Panc1 (cell line): ENCODE results near the gene CFAP20DC. TPM values are rescaled to one million over a fixed set of nuclear protein-coding genes. Genes with fewer than 3 reads are reported as not detected.

ENCODE experiments used
- ATAC-seq: fragments of 200-7000 bp; cut with Tn5 transposase; 2 replicates; pipeline ENCODE4 v1.9.1; 2020; ENCODE audit warnings: mild to moderate bottlenecking, moderate library complexity
- BruUV-seq: library from RNA; stranded (reverse); fragments of 400-500 nt; replicated peaks from 2 replicates; lab custom pipeline; 2021; lab: Mats Ljungman, UMichigan
- CTCF ChIA-PET: fragments of 300-600 bp; sonication (Branson Sonifier 250); formaldehyde crosslinking; loops from one replicate; lab custom pipeline; 2022; ENCODE audit warnings: antibody characterized with exemption; lab: Charles Lee
- POLR2A ChIA-PET: fragments of 300-600 bp; sonication (Branson Sonifier 250); formaldehyde crosslinking; loops from one replicate; lab custom pipeline; 2022; ENCODE audit warnings: antibody characterized with exemption; lab: Charles Lee
- DNase-seq: peaks from one replicate; pipeline ENCODE4 v3.0.0-alpha.2; 2010; ENCODE audit warnings: low read depth, low spot score
- H3K27ac ChIP-seq: 2 replicates; pipeline ENCODE4 v1.5.1; 2011; ENCODE audit warnings: mild to moderate bottlenecking, low read length, inconsistent platforms
- H3K27me3 ChIP-seq: fragments of 200-500 bp; sonication (Bioruptor generic); 2 replicates; pipeline ENCODE4 v1.6.0; 2014; ENCODE audit warnings: low read length, inconsistent platforms; ENCODE audit not compliant: control insufficient read depth, insufficient read depth
- H3K36me3 ChIP-seq: fragments of 200-500 bp; sonication (Bioruptor generic); 2 replicates; pipeline ENCODE4 v1.5.1; 2014; ENCODE audit warnings: inconsistent platforms, mild to moderate bottlenecking, low read length, moderate library complexity; ENCODE audit not compliant: control insufficient read depth, insufficient read depth
- H3K4me1 ChIP-seq: 2 replicates; pipeline ENCODE4 v1.5.1; 2011; ENCODE audit warnings: inconsistent platforms, mild to moderate bottlenecking, low read length, moderate library complexity; ENCODE audit not compliant: control insufficient read depth, insufficient read depth
- H3K4me3 ChIP-seq, 2 experiments: 2 replicates each; pipeline ENCODE4 v1.5.1; 2011 to 2012; ENCODE audit warnings: low read depth in 2 of 2, low read length in 2 of 2, mild to moderate bottlenecking in 2 of 2, inconsistent platforms in 1 of 2, moderate library complexity in 1 of 2
- H3K9me3 ChIP-seq: fragments of 200-500 bp; sonication (Bioruptor generic); 2 replicates; pipeline ENCODE4 v1.5.1; 2014; ENCODE audit warnings: low read depth, mild to moderate bottlenecking, inconsistent platforms, low read length, moderate library complexity; ENCODE audit not compliant: control insufficient read depth, insufficient read depth
- CTCF ChIP-seq: fragments of 450-650 bp; IDR thresholded peaks from 2 replicates; pipeline ENCODE4 v1.5.1; 2017; ENCODE audit warnings: mild to moderate bottlenecking
- POLR2AphosphoS5 ChIP-seq: IDR thresholded peaks from 2 replicates; pipeline ENCODE4 v1.6.1; 2012; ENCODE audit warnings: mild to moderate bottlenecking, low read depth, low read length, moderate library complexity
- SIN3A ChIP-seq: IDR thresholded peaks from 2 replicates; pipeline ENCODE4 v1.6.1; 2012; ENCODE audit warnings: low read depth, mild to moderate bottlenecking, low read length, moderate library complexity, borderline replicate concordance; ENCODE audit not compliant: insufficient read depth
- TCF7L2 ChIP-seq: IDR thresholded peaks from 2 replicates; pipeline ENCODE4 v1.6.1; 2011; ENCODE audit warnings: mild to moderate bottlenecking, low read depth, low read length, inconsistent platforms
- in situ Hi-C: cut with HindIII; loops from 2 replicates; pipeline ENCODE4 v1.10.0; 2016; ENCODE audit warnings: low sequenced_read_pairs, low pct_unique_long_range_greater_than_20kb
- intact Hi-C: fragments of 100-400 bp; cut with micrococcal nuclease; formaldehyde crosslinking; loops from one replicate; pipeline ENCODE4 v1.10.0; 2022; ENCODE audit not compliant: unreplicated experiment
- total RNA-seq: library from RNA; stranded (reverse); gene quantifications from one replicate; pipeline ENCODE4 v1.2.1, GENCODE V29; 2021; ENCODE audit not compliant: unreplicated experiment
- TF ChIP-seq, protein P1 (sequence below), 2 experiments: IDR thresholded peaks; 2 replicates each; pipeline ENCODE4 v1.6.1; 2011 to 2012; ENCODE audit warnings: low read depth in 2 of 2, control low read depth in 1 of 2, low read length in 1 of 2, mild to moderate bottlenecking in 1 of 2, moderate library complexity in 1 of 2; ENCODE audit not compliant: insufficient read depth in 1 of 2

The CFAP20DC gene
- total RNA-seq, 1 experiment from 2014 or later: 4.0 TPM

GRCh38 chr3:58986654-58987053 is 63.2 kb downstream of the CFAP20DC start:
- CTCF ChIA-PET: no interaction called here
- POLR2A ChIA-PET: no interaction called here
- intact Hi-C loops: no loop called here
- no peak overlapping the region for H3K27ac ChIP-seq
- H3K4me3 ChIP-seq: no peak overlapping the region
- DNase-seq (no peak), ATAC-seq (no peak)
- BruUV-seq: no TSS peak
- no peaks in the 10 kb centered on the region for H3K36me3 ChIP-seq
- TF ChIP-seq POLR2AphosphoS5: no peak
- TF ChIP-seq CTCF: no peak
- TF ChIP-seq, protein P1, sequence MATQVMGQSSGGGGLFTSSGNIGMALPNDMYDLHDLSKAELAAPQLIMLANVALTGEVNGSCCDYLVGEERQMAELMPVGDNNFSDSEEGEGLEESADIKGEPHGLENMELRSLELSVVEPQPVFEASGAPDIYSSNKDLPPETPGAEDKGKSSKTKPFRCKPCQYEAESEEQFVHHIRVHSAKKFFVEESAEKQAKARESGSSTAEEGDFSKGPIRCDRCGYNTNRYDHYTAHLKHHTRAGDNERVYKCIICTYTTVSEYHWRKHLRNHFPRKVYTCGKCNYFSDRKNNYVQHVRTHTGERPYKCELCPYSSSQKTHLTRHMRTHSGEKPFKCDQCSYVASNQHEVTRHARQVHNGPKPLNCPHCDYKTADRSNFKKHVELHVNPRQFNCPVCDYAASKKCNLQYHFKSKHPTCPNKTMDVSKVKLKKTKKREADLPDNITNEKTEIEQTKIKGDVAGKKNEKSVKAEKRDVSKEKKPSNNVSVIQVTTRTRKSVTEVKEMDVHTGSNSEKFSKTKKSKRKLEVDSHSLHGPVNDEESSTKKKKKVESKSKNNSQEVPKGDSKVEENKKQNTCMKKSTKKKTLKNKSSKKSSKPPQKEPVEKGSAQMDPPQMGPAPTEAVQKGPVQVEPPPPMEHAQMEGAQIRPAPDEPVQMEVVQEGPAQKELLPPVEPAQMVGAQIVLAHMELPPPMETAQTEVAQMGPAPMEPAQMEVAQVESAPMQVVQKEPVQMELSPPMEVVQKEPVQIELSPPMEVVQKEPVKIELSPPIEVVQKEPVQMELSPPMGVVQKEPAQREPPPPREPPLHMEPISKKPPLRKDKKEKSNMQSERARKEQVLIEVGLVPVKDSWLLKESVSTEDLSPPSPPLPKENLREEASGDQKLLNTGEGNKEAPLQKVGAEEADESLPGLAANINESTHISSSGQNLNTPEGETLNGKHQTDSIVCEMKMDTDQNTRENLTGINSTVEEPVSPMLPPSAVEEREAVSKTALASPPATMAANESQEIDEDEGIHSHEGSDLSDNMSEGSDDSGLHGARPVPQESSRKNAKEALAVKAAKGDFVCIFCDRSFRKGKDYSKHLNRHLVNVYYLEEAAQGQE (IDR thresholded peaks at IDR 0.05; ENCODE audit: insufficient read depth in 1 of 2, low read depth in 2 of 2, low read length in 1 of 2): no peak
- TF ChIP-seq TCF7L2: no peak
- TF ChIP-seq SIN3A: no peak
- H3K27me3 ChIP-seq: no peaks in the 10 kb centered on the region
- H3K9me3 ChIP-seq: no peaks in the 10 kb centered on the region
- no peaks in the 10 kb centered on the region for H3K4me1 ChIP-seq
- in situ Hi-C loops: no loop called here

DNA sequence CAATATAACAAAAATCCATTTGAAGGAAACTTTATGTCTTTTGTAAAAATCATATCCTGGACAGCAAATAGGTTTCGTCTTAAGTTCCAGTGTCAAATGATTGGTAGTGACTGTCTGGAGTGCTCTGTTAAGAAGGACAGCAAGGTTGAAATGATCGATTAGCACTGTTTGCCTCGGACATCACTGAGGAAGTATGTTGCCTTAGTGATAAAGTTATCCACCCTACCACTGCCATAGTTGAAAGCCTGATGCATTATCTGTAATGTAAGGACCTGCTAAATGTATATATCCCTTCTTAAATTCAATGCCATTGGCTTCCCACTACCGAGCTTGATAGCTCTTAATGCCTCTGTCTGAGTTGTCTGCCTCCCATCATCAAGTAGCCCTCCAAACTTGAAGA is 70.0 kb downstream of the CFAP20DC start:
- Histone ChIP-seq H3K27ac (no peak overlapping the region), H3K4me3 (no peak overlapping the region), H3K27me3 (no peaks in the 10 kb centered on the region), H3K4me1 (no peaks in the 10 kb centered on the region), H3K9me3 (no peaks in the 10 kb centered on the region), H3K36me3 (no peaks in the 10 kb centered on the region)
- ATAC-seq (no peak), DNase-seq (no peak)
- no TSS peak for BruUV-seq
- CTCF ChIA-PET: no interaction called here
- TF ChIP-seq, protein P1 (IDR thresholded peaks at IDR 0.05; ENCODE audit: insufficient read depth in 1 of 2, low read depth in 2 of 2, low read length in 1 of 2): no peak
- TF ChIP-seq TCF7L2 (no peak), SIN3A (no peak), CTCF (no peak), POLR2AphosphoS5 (no peak)
- in situ Hi-C loops (no loop called here), intact Hi-C loops (no loop called here)
- POLR2A ChIA-PET: no interaction called here
